Trophoblast cell (in vitro differentiated cells and primary cell): Measurements from ENCODE around the gene CERKL.

Experiments used
- DNase-seq, 2 donors: peaks; one replicate each; pipeline ENCODE4 v3.0.0-alpha.2; 2016
- H2AFZ ChIP-seq: 2 replicates; pipeline ENCODE4 v1.6.1; 2013; ENCODE audit warnings: low read length, moderate library complexity, mild to moderate bottlenecking; ENCODE audit not compliant: insufficient read depth, poor library complexity
- H2AK5ac ChIP-seq: 2 replicates; pipeline ENCODE4 v1.6.1; 2013; ENCODE audit warnings: mild to moderate bottlenecking, low read length
- H2BK120ac ChIP-seq: 2 replicates; pipeline ENCODE4 v1.6.1; 2013; ENCODE audit warnings: low read length, mild to moderate bottlenecking, moderate library complexity; ENCODE audit not compliant: insufficient read depth, poor library complexity
- H2BK12ac ChIP-seq: 2 replicates; pipeline ENCODE4 v1.6.1; 2013; ENCODE audit warnings: mild to moderate bottlenecking, low read length, moderate library complexity
- H2BK5ac ChIP-seq: 2 replicates; pipeline ENCODE4 v1.6.1; 2013; ENCODE audit warnings: low read length, low read depth, moderate library complexity, mild to moderate bottlenecking; ENCODE audit not compliant: poor library complexity
- H3K14ac ChIP-seq: 2 replicates; pipeline ENCODE4 v1.6.1; 2013; ENCODE audit warnings: mild to moderate bottlenecking, low read length
- H3K18ac ChIP-seq: 2 replicates; pipeline ENCODE4 v1.6.1; 2013; ENCODE audit warnings: mild to moderate bottlenecking, low read length
- H3K23ac ChIP-seq: 2 replicates; pipeline ENCODE4 v1.6.1; 2013; ENCODE audit warnings: low read length
- H3K27ac ChIP-seq: 2 replicates; pipeline ENCODE4 v1.5.1; 2013; ENCODE audit warnings: low read depth, mild to moderate bottlenecking, inconsistent platforms, low read length, moderate library complexity
- H3K27me3 ChIP-seq: 2 replicates; pipeline ENCODE4 v1.6.1; 2013; ENCODE audit warnings: inconsistent platforms, mild to moderate bottlenecking, low read length, moderate library complexity; ENCODE audit not compliant: insufficient read depth
- H3K36me3 ChIP-seq, 2 experiments: 1 replicate in 1 of 2; 2 replicates in 1 of 2; pipeline ENCODE4 v1.6.1; 2013; ENCODE audit warnings: low read length in 2 of 2, mild to moderate bottlenecking in 2 of 2, moderate library complexity in 1 of 2; ENCODE audit not compliant: insufficient read depth in 2 of 2, control insufficient read depth in 1 of 2
- H3K4ac ChIP-seq: 2 replicates; pipeline ENCODE4 v1.6.1; 2013; ENCODE audit warnings: low read depth, mild to moderate bottlenecking, low read length, moderate library complexity
- H3K4me1 ChIP-seq, 2 experiments: 1 replicate in 1 of 2; 2 replicates in 1 of 2; pipeline ENCODE4 v1.6.1; 2013; ENCODE audit warnings: low read length in 2 of 2, mild to moderate bottlenecking in 2 of 2, moderate library complexity in 1 of 2; ENCODE audit not compliant: insufficient read depth in 2 of 2, control insufficient read depth in 1 of 2
- H3K4me2 ChIP-seq: 2 replicates; pipeline ENCODE4 v1.6.1; 2013; ENCODE audit warnings: inconsistent platforms, mild to moderate bottlenecking, low read length, moderate library complexity
- H3K4me3 ChIP-seq: 2 replicates; pipeline ENCODE4 v1.5.1; 2013; ENCODE audit warnings: mild to moderate bottlenecking, low read depth, low read length, inconsistent platforms
- H3K79me1 ChIP-seq: one replicate; pipeline ENCODE4 v1.6.1; 2013; ENCODE audit warnings: low read length
- H3K79me2 ChIP-seq: 2 replicates; pipeline ENCODE4 v1.6.1; 2013; ENCODE audit warnings: low read length, mild to moderate bottlenecking; ENCODE audit not compliant: control insufficient read depth, insufficient read depth, poor library complexity
- H3K9ac ChIP-seq: 2 replicates; pipeline ENCODE4 v1.6.1; 2013; ENCODE audit warnings: mild to moderate bottlenecking, low read length
- H3K9me3 ChIP-seq: 2 replicates; pipeline ENCODE4 v1.6.1; 2013; ENCODE audit warnings: low read depth, mild to moderate bottlenecking, control low read depth, inconsistent platforms, low read length; ENCODE audit not compliant: insufficient read depth
- H4K12ac ChIP-seq: 2 replicates; pipeline ENCODE4 v1.6.1; 2013; ENCODE audit warnings: low read depth, mild to moderate bottlenecking, low read length, moderate library complexity
- H4K8ac ChIP-seq: 2 replicates; pipeline ENCODE4 v1.6.1; 2013; ENCODE audit warnings: low read depth, mild to moderate bottlenecking, low read length, moderate library complexity
- H4K91ac ChIP-seq: one replicate; pipeline ENCODE4 v1.6.1; 2013; ENCODE audit warnings: low read depth, mild to moderate bottlenecking, low read length, moderate library complexity
- WGBS: extraction: QIAGEN DNeasy Blood & Tissue Kit; methylation state at CpG from one replicate; pipeline ENCODE4 v1.1.7; 2013; ENCODE audit warnings: missing lambda C conversion rate; ENCODE audit not compliant: insufficient read length, insufficient coverage; ENCODE audit errors: extremely low coverage; 5-methylcytosine and 5-hydroxymethylcytosine counted together

CERKL gene

DNA sequence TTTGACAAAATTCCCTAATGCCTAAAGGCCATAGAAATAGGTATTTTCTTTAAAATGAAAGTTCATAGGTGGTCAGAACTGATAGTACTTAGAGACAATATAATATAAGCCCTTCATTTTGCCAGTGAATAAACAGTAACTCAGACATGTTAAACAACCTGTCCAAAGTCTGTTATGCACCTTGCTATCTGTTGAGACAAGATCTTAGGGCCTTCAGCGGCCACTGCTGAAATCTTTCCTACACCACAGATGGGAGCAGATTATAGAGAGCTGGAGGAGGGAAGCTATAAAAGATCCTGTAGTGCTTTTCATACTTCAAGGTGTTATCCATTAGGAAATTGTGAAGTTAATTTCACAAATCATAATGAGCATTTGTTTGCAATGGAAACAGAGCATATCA is 13.8 kb downstream of the CERKL start:
- Histone ChIP-seq H2BK5ac (no peak overlapping the region), H3K79me2 (no peaks in the 10 kb centered on the region), H2AK5ac (no peak overlapping the region), H3K4me1 (no peaks in the 10 kb centered on the region), H4K91ac (no peak overlapping the region), H4K12ac (no peak overlapping the region), H4K8ac (no peak overlapping the region), H3K18ac (no peak overlapping the region), H3K4ac (no peak overlapping the region), H3K27me3 (no peaks in the 10 kb centered on the region), H2BK120ac (no peak overlapping the region), H3K79me1 (no peaks in the 10 kb centered on the region), H2BK12ac (no peak overlapping the region), H3K14ac (no peak overlapping the region), H3K4me3 (no peak overlapping the region), H2AFZ (no peak overlapping the region), H3K9me3 (no peaks in the 10 kb centered on the region), H3K4me2 (no peak overlapping the region), H3K36me3 (no peaks in the 10 kb centered on the region), H3K23ac (no peak overlapping the region), H3K27ac (no peak overlapping the region), H3K9ac (no peak overlapping the region)
- WGBS, result no CpG with 5 or more reads among the region's 1 CpG
- no peak for DNase-seq

GRCh38 chr2:181642086-181642485 is 14.8 kb downstream of the CERKL start:
- no peaks in the 10 kb centered on the region for H3K79me1 ChIP-seq
- no peak overlapping the region for H3K4me3 ChIP-seq
- no peak overlapping the region for H2BK120ac ChIP-seq
- no peak overlapping the region for H4K12ac ChIP-seq
- no peak overlapping the region for H4K91ac ChIP-seq
- H3K4me1 ChIP-seq, result no peaks in the 10 kb centered on the region
- no peaks in the 10 kb centered on the region for H3K36me3 ChIP-seq
- no peak overlapping the region for H3K14ac ChIP-seq
- H4K8ac ChIP-seq, result no peak overlapping the region
- DNase-seq, result no peak
- H3K27me3 ChIP-seq, result no peaks in the 10 kb centered on the region
- no peak overlapping the region for H3K27ac ChIP-seq
- H3K4me2 ChIP-seq, result no peak overlapping the region
- H2BK12ac ChIP-seq, result no peak overlapping the region
- no peak overlapping the region for H2AFZ ChIP-seq
- no peak overlapping the region for H3K23ac ChIP-seq
- H3K79me2 ChIP-seq, result no peaks in the 10 kb centered on the region
- no peak overlapping the region for H2BK5ac ChIP-seq
- H3K18ac ChIP-seq, result no peak overlapping the region
- H3K9me3 ChIP-seq, result no peaks in the 10 kb centered on the region
- no peak overlapping the region for H2AK5ac ChIP-seq
- whole genome bisulfite sequencing, result no CpG with 5 or more reads among the region's 4 CpGs
- no peak overlapping the region for H3K9ac ChIP-seq
- no peak overlapping the region for H3K4ac ChIP-seq

DNA sequence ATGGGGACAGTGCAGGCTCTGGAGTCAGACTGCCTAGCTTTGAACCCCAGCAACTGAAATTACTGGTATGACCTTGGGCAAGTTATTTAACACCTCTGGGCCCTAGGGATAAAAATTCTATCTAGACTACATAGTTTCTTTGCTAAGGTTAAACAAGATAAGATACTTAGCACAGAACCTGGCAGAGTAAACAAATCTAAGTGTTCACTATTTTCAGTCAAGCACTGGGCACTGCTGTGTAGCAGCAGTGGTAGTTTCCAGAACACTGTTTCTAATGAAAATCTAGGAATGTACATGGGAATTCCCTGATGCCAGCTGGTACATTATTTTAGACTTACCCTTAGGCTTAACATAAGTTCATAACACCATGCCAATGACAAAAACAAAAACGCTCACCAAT is 17.2 kb downstream of the CERKL start:
- Histone ChIP-seq H3K4me3 (no peak overlapping the region), H4K12ac (no peak overlapping the region), H3K23ac (no peak overlapping the region), H3K4ac (no peak overlapping the region), H2BK12ac (no peak overlapping the region), H3K4me1 (no peaks in the 10 kb centered on the region), H2BK5ac (no peak overlapping the region), H2BK120ac (no peak overlapping the region), H3K4me2 (no peak overlapping the region), H3K27me3 (no peaks in the 10 kb centered on the region), H3K14ac (no peak overlapping the region), H3K9ac (no peak overlapping the region), H3K9me3 (no peaks in the 10 kb centered on the region), H4K91ac (no peak overlapping the region), H3K79me2 (no peaks in the 10 kb centered on the region), H3K27ac (no peak overlapping the region), H4K8ac (no peak overlapping the region), H2AK5ac (no peak overlapping the region), H3K79me1 (no peaks in the 10 kb centered on the region), H3K36me3 (no peaks in the 10 kb centered on the region), H3K18ac (no peak overlapping the region), H2AFZ (no peak overlapping the region)
- DNase-seq, result no peak
- WGBS, result no CpG with 5 or more reads among the region's 1 CpG

- Histone ChIP-seq H4K91ac (no peak overlapping the region), H3K79me1 (no peaks in the 10 kb centered on the region), H3K36me3 (no peaks in the 10 kb centered on the region), H4K8ac (no peak overlapping the region), H3K27ac (no peak overlapping the region), H2AFZ (no peak overlapping the region), H3K23ac (no peak overlapping the region), H3K27me3 (no peaks in the 10 kb centered on the region), H2AK5ac (no peak overlapping the region), H3K9me3 (no peaks in the 10 kb centered on the region), H3K14ac (no peak overlapping the region), H3K18ac (no peak overlapping the region), H3K4me2 (no peak overlapping the region), H3K9ac (no peak overlapping the region), H3K4me3 (no peak overlapping the region), H3K79me2 (no peaks in the 10 kb centered on the region), H4K12ac (no peak overlapping the region), H3K4ac (no peak overlapping the region), H2BK12ac (no peak overlapping the region), H2BK120ac (no peak overlapping the region), H2BK5ac (no peak overlapping the region), H3K4me1 (no peaks in the 10 kb centered on the region)
- DNase-seq, result no peak
- no CpG with 5 or more reads among the region's 4 CpGs for WGBS
Observed at GRCh38 chr2:181632733-181633401, 24.0 kb downstream of the CERKL start.
